K562 (cell line): ENCODE results near the gene PIK3CD. TPM values are rescaled to one million over a fixed set of nuclear protein-coding genes. Genes with fewer than 3 reads are reported as not detected.

Source experiments
- ATAC-seq: fragments of 200-7000 bp; cut with Tn5 transposase; 3 replicates; pipeline ENCODE4 v1.9.1; 2020; ENCODE audit warnings: moderate library complexity
- BruUV-seq: library from RNA; stranded (reverse); fragments of 400-500 nt; replicated peaks from 2 replicates; lab custom pipeline; 2021; lab: Mats Ljungman, UMichigan
- CTCF ChIA-PET: fragments of 300-600 bp; formaldehyde crosslinking; extraction: SDS; loops from one replicate; lab custom pipeline; 2021; ENCODE audit warnings: low intra/inter-chr PET ratio; lab: Yijun Ruan, JAX
- POLR2A ChIA-PET: fragments of 300-600, 350-650 bp; sonication (Branson Sonifier 250); formaldehyde crosslinking; extraction: SDS; loops from one replicate; lab custom pipeline; 2021; ENCODE audit warnings: antibody characterized with exemption, inconsistent platforms; lab: Yijun Ruan, JAX
- DNase-seq, 4 experiments: peaks; one replicate each; pipeline versions ENCODE4 v3.0.0 to v3.0.0-alpha.2; 2011 to 2018; ENCODE audit warnings: low spot score in 3 of 4, mixed read lengths in 3 of 4; ENCODE audit errors: extremely low read depth in 1 of 4
- FAIRE-seq: peaks from 2 replicates; lab custom pipeline; 2011; peaks lifted over from hg19 to GRCh38; lab: Jason Lieb, UNC
- H2AFZ ChIP-seq: 2 replicates; pipeline ENCODE4 v1.6.0; 2011; ENCODE audit warnings: low read depth, low read length, control low read depth, inconsistent platforms
- H3K27ac ChIP-seq: fragments of 200-600 bp; 3 replicates; pipeline ENCODE4 v1.8.0; 2011; ENCODE audit warnings: low read depth, mild to moderate bottlenecking, control low read depth, inconsistent platforms, low read length, moderate library complexity, mixed read lengths; ENCODE audit errors: extremely low read depth
- H3K27me3 ChIP-seq, 2 experiments: fragments of 300-600 bp in 1 of 2; 2 replicates in 1 of 2; 3 replicates in 1 of 2; pipeline versions ENCODE4 v1.6.0 to v1.8.0; 2011; ENCODE audit warnings: inconsistent platforms in 2 of 2, low read length in 2 of 2, mild to moderate bottlenecking in 1 of 2, mixed read lengths in 1 of 2, moderate library complexity in 1 of 2; ENCODE audit not compliant: control insufficient read depth in 2 of 2, insufficient read depth in 2 of 2
- H3K36me3 ChIP-seq: fragments of 300-600 bp; 3 replicates; pipeline ENCODE4 v1.8.0; 2011; ENCODE audit warnings: mild to moderate bottlenecking, low read length, inconsistent platforms; ENCODE audit not compliant: control insufficient read depth, insufficient read depth
- H3K4me1 ChIP-seq, 2 experiments: fragments of 200-600 bp in 1 of 2; replicated peaks in 1 of 2; 2 replicates in 1 of 2; 3 replicates in 1 of 2; pipeline versions ENCODE4 v1.5.1 to v1.8.0; 2011; ENCODE audit warnings: inconsistent platforms in 2 of 2, low read length in 2 of 2, mild to moderate bottlenecking in 1 of 2, mixed read lengths in 1 of 2, moderate library complexity in 1 of 2; ENCODE audit not compliant: control insufficient read depth in 2 of 2, insufficient read depth in 2 of 2
- H3K4me2 ChIP-seq: 2 replicates; pipeline ENCODE4 v1.6.1; 2011; ENCODE audit warnings: low read length, control low read depth, inconsistent platforms, mixed read lengths; ENCODE audit not compliant: insufficient read depth
- H3K4me3 ChIP-seq: fragments of 200-600 bp; sonication (generic), shearing (Covaris generic); 2 replicates; pipeline ENCODE4 v1.5.1; 2016; ENCODE audit warnings: control low read depth, inconsistent platforms
- H3K79me2 ChIP-seq: fragments of 200-600 bp; 3 replicates; pipeline ENCODE4 v1.8.0; 2011; ENCODE audit warnings: low read length, inconsistent platforms; ENCODE audit not compliant: control insufficient read depth, insufficient read depth
- H3K9ac ChIP-seq, 2 experiments: 2 replicates each; pipeline versions ENCODE4 v1.6.0 to v1.6.1; 2011; ENCODE audit warnings: low read depth in 2 of 2, low read length in 2 of 2, control low read depth in 1 of 2, inconsistent platforms in 1 of 2, mild to moderate bottlenecking in 1 of 2, mixed read lengths in 1 of 2; ENCODE audit not compliant: insufficient read depth in 1 of 2
- H3K9me1 ChIP-seq: one replicate; pipeline ENCODE4 v1.6.0; 2011; ENCODE audit warnings: inconsistent platforms, mild to moderate bottlenecking, low read length, moderate library complexity; ENCODE audit not compliant: control insufficient read depth, insufficient read depth
- H3K9me3 ChIP-seq: replicated peaks from 2 replicates; pipeline ENCODE4 v1.5.1; 2011; ENCODE audit warnings: low read depth, low read length, inconsistent platforms; ENCODE audit not compliant: control insufficient read depth, insufficient read depth
- H4K20me1 ChIP-seq: replicated peaks from 2 replicates; pipeline ENCODE4 v1.6.1; 2011; ENCODE audit warnings: low read length, inconsistent platforms, mixed read lengths; ENCODE audit not compliant: control insufficient read depth, insufficient read depth
- CBFB ChIP-seq: sonication (generic); formaldehyde crosslinking; IDR thresholded peaks from 2 replicates; pipeline ENCODE4 v1.4.0; 2020; ENCODE audit warnings: mild to moderate bottlenecking, missing genetic modification reagents
- MNT ChIP-seq, 2 experiments: fragments of 450-650 bp; conservative IDR thresholded peaks; 2 replicates each; pipeline ENCODE4 v1.6.1; 2017; ENCODE audit warnings: mild to moderate bottlenecking in 2 of 2, moderate library complexity in 2 of 2
- RBM15 ChIP-seq: fragments of 200-400 bp; formaldehyde crosslinking; IDR thresholded peaks from 2 replicates; pipeline ENCODE4 v1.6.1; 2018; ENCODE audit warnings: mild to moderate bottlenecking, low read length, moderate library complexity; ENCODE audit not compliant: insufficient read depth
- SMARCC2 ChIP-seq: fragments of 450-650 bp; IDR thresholded peaks from 2 replicates; pipeline ENCODE4 v1.6.1; 2017; ENCODE audit warnings: antibody characterized with exemption, moderate library complexity, mild to moderate bottlenecking, low read depth
- THAP7 ChIP-seq: fragments of 250-450 bp; sonication (Bioruptor Pico); IDR thresholded peaks from 2 replicates; pipeline ENCODE4 v1.5.0; 2021
- ZNF274 ChIP-seq: IDR thresholded peaks from 2 replicates; pipeline ENCODE4 v1.6.1; 2011; ENCODE audit warnings: low read depth, mild to moderate bottlenecking, low read length, moderate library complexity, borderline replicate concordance
- WGBS: fragments of 100-300 bp; shearing (Covaris generic); methylation state at CpG from one replicate; pipeline ENCODE4 v1.1.6; 2016; ENCODE audit warnings: low coverage, mixed read lengths; ENCODE audit not compliant: insufficient coverage; ENCODE audit errors: missing lambda C conversion rate; 5-methylcytosine and 5-hydroxymethylcytosine counted together
- in situ Hi-C: fragments of 300-500 bp; cut with MboI; formaldehyde crosslinking; loops from 4 replicates; pipeline ENCODE4 v1.15.0; 2018; ENCODE audit warnings: inconsistent platforms, mixed read lengths
- intact Hi-C: fragments of 100-400 bp; cut with micrococcal nuclease; formaldehyde crosslinking; loops from 2 replicates; pipeline ENCODE4 v1.14.2; 2022
- polyA plus RNA-seq, 8 experiments: library from polyadenylated mRNA; depleted of rRNA in 4 of 8; stranded (reverse) in 5 of 8; unstranded in 3 of 8; fragments of >200 nt; fragmentation: Nextera tagmentation in 2 of 8; fragmentation: Illumina TruSeq in 1 of 8; extraction: Ambion mirVana in 2 of 8; extraction: Trizol in 1 of 8; gene quantifications; 2 replicates each; pipeline versions ENCODE4 v1.2.1 to v1.2.3, GENCODE V29; 2011 to 2014; ENCODE audit warnings: inconsistent platforms in 1 of 8, missing spikeins in 1 of 8
- total RNA-seq, 7 experiments: library from RNA; depleted of rRNA in 6 of 7; stranded (reverse); fragments of >200 nt in 6 of 7; fragmentation: Illumina TruSeq in 2 of 7; extraction: Trizol in 2 of 7; gene quantifications; 2 replicates each; pipeline versions ENCODE4 v1.2.1 to v1.2.3, GENCODE V29; 2011 to 2021; ENCODE audit warnings: low replicate concordance in 1 of 7
- TF ChIP-seq, protein P1 (sequence below), 2 experiments: fragments of 450-650 bp; IDR thresholded peaks; 2 replicates each; pipeline ENCODE4 v1.6.1; 2016; ENCODE audit warnings: mild to moderate bottlenecking in 2 of 2, borderline replicate concordance in 1 of 2, low read depth in 1 of 2, moderate library complexity in 1 of 2

Gene PIK3CD
- total and polyA plus RNA-seq, 9 of the 15 experiments (the other 6 are each of a cell fraction or from before 2014, with no cell fraction given), result 1.8 to 20.8 (median 7.2) TPM

- POLR2A ChIA-PET, result interaction anchor here (0.6 to 0.9 kb wide), 3 partner anchors 12 to 57 kb away, joined by 3 read pairs; no protein-coding TSS in a partner anchor
- CTCF ChIA-PET, result no interaction called here
Measured at GRCh38 chr1:9609998-9610397, 41.5 kb upstream of the PIK3CD start.

More at GRCh38 chr1:9609998-9610397, 41.5 kb upstream of the PIK3CD start:
- no peaks in the 10 kb centered on the region for H3K79me2 ChIP-seq
- H4K20me1 ChIP-seq, result no peaks in the 10 kb centered on the region; the same call in 1 of the 2 replicates
- no peaks in the 10 kb centered on the region for H3K9me3 ChIP-seq
- H3K4me2 ChIP-seq, result no peak overlapping the region
- TF ChIP-seq SMARCC2 (no peak), ZNF274 (no peak), MNT (conservative IDR thresholded peaks at IDR 0.05) (no peak), CBFB (CRISPR knock-in tag) (no peak), RBM15 (no peak), THAP7 (no peak)
- TF ChIP-seq, protein P1, sequence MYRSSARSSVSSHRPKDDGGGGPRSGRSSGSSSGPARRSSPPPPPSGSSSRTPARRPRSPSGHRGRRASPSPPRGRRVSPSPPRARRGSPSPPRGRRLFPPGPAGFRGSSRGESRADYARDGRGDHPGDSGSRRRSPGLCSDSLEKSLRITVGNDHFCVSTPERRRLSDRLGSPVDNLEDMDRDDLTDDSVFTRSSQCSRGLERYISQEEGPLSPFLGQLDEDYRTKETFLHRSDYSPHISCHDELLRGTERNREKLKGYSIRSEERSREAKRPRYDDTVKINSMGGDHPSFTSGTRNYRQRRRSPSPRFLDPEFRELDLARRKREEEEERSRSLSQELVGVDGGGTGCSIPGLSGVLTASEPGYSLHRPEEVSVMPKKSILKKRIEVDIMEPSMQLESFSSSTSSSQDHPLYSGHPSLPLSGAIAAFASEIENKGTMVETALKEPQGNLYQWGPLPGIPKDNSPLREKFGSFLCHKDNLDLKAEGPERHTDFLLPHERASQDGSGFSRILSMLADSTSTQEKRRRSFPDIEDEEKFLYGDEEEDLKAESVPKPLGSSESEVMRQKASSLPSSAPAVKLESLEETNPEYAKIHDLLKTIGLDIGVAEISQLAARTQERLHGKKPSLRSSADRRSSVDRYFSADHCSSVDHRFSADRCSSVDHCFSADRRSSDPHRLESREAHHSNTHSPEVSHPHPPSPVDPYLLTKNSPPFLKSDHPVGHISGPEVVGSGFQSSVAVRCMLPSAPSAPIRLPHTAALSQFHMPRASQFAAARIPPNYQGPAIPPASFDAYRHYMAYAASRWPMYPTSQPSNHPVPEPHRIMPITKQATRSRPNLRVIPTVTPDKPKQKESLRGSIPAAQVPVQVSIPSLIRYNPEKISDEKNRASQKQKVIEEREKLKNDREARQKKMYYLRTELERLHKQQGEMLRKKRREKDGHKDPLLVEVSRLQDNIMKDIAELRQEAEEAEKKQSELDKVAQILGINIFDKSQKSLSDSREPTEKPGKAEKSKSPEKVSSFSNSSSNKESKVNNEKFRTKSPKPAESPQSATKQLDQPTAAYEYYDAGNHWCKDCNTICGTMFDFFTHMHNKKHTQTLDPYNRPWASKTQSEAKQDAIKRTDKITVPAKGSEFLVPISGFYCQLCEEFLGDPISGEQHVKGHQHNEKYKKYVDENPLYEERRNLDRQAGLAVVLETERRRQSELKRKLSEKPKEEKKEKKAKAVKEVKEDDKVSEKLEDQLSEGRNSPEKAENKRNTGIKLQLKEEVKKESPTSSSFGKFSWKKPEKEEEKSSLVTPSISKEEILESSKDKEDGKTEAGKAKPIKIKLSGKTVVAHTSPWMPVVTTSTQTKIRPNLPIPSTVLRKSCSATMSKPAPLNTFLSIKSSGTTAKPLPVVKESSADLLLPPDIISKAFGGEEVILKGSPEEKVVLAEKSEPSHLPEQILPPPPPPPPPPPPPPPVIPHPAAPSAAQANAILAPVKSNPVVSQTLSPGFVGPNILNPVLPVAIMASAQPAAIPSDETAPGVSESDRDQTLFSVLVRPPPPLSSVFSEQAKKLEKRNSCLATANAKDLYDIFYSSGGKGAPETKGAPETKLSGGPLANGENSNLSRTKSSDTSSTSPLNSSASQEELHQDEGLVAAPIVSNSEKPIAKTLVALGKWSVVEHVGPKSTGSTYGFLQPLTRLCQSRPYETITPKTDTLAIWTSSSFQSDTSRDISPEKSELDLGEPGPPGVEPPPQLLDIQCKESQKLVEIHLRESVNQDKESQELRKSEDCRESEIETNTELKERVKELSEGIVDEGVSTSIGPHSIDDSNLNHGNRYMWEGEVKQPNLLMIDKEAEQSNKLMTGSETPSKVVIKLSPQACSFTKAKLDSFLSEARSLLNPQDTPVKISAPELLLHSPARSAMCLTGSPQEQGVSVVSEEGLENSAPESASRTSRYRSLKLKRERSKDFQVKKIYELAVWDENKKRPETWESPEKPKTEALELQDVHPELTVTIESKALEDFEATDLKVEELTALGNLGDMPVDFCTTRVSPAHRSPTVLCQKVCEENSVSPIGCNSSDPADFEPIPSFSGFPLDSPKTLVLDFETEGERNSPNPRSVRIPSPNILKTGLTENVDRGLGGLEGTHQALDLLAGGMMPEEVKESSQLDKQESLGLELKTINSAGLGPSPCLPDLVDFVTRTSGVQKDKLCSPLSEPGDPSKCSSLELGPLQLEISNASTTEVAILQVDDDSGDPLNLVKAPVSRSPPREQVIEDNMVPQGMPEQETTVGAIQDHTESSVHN (IDR thresholded peaks at IDR 0.05; ENCODE audit: borderline replicate concordance in 1 of 2, low read depth in 1 of 2), result no peak
- TF ChIP-seq, all 486 proteins: peak for 0
- peaks cover 86% of the 10 kb centered on the region; the same call in 2 of the 3 replicates for H3K36me3 ChIP-seq
- WGBS, result 96% methylated on average over 5 of the region's 5 CpGs
- no peak for FAIRE-seq
- no peak for ATAC-seq
- H3K4me3 ChIP-seq, result no peak overlapping the region
- no peak overlapping the region for H3K9ac ChIP-seq
- peaks cover 3% of the 10 kb centered on the region for H3K9me1 ChIP-seq
- H3K27me3 ChIP-seq, result no peaks in the 10 kb centered on the region
- intact Hi-C loops, result no loop called here
- in situ Hi-C loops, result no loop called here
- no TSS peak for BruUV-seq
- no peak overlapping the region for H2AFZ ChIP-seq
- no peak overlapping the region for H3K27ac ChIP-seq
- H3K4me1 ChIP-seq, result peaks cover 0 to 18% of the 10 kb centered on the region in 2 experiments; a peak in 2 of 5 replicates
- DNase-seq, result no peak
